ENCODE results near the gene TMPRSS7. TPM values are rescaled to one million over a fixed set of nuclear protein-coding genes. Genes with fewer than 3 reads are reported as not detected.

Gene TMPRSS7
- total RNA-seq, 4 donors from 2014 or later = not detected

DNA sequence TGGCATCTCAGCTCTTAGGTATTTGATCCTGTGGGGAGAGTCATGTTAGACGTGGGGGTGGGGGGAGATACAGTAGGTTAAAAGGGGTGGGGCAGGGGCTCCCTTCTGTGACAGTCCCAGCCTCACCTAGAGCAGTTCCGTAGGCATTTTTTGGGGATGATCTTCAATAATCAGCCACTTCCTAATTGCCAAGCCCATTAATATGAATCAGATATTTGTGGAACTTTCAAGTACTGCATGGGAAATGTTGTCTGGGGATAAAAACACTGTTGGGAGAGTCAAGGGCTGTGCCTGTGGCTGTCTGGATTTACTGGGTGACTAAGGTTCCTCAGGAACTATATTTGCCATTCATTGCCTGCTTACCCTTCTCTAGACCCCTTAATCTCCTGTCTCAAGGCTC, 61.2 kb downstream of the TMPRSS7 start:
- intact Hi-C loops (cut with DNase I; ENCODE audit: low total_unique reads) = no loop called here
- TF ChIP-seq EP300 (IDR thresholded peaks at IDR 0.05; ENCODE audit: low read depth) (no peak), POLR2A (IDR thresholded peaks at IDR 0.05) (no peak)
- TF ChIP-seq, protein P1, sequence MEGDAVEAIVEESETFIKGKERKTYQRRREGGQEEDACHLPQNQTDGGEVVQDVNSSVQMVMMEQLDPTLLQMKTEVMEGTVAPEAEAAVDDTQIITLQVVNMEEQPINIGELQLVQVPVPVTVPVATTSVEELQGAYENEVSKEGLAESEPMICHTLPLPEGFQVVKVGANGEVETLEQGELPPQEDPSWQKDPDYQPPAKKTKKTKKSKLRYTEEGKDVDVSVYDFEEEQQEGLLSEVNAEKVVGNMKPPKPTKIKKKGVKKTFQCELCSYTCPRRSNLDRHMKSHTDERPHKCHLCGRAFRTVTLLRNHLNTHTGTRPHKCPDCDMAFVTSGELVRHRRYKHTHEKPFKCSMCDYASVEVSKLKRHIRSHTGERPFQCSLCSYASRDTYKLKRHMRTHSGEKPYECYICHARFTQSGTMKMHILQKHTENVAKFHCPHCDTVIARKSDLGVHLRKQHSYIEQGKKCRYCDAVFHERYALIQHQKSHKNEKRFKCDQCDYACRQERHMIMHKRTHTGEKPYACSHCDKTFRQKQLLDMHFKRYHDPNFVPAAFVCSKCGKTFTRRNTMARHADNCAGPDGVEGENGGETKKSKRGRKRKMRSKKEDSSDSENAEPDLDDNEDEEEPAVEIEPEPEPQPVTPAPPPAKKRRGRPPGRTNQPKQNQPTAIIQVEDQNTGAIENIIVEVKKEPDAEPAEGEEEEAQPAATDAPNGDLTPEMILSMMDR (IDR thresholded peaks at IDR 0.05) = no peak
- Histone ChIP-seq H3K27me3 (no peaks in the 10 kb centered on the region), H3K4me3 (no peak overlapping the region), H3K36me3 (no peaks in the 10 kb centered on the region), H3K4me1 (peaks cover 0 to 51% (median 24%) of the 10 kb centered on the region in 4 donors), H3K9me3 (no peaks in the 10 kb centered on the region), H3K27ac (peak overlapping the region in 2 of 4 donors; percentile 12 to 13)
- no peak for DNase-seq
- in situ Hi-C loops (cut with MboI; ENCODE audit: low pct_ligation_motif_present in 1 of 4, low pct_unique_long_range_greater_than_20kb in 1 of 4, low sequenced_read_pairs in 3 of 4) = no loop called here
- 34 to 55% methylated on average over 2 of the region's 2 CpGs for WGBS, 2 donors (ENCODE audit: low coverage in 1 of 2)

DNA sequence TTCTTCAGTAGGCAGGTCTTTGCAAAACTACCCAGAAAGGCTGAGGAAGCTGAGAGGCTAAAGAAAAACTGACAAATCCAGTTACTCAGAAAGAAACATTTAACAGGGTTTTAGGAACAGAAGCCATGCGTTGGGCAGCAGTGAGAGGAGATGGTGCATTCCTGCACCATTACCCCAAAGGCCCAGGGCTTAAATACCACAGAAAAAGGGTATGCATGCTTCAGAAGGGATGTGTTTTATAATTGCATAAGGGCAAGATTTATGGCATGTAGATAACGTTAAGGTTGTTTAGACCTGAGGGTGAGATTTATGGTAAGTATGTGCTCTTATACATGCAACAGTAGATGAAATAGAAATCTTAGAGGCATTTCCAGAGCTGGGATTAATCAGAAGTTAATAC, 61.6 kb downstream of the TMPRSS7 start:
- H3K9me3 ChIP-seq = no peaks in the 10 kb centered on the region
- H3K27ac ChIP-seq = peak overlapping the region in 2 of 4 donors; percentile 12 to 13
- no peak for DNase-seq
- in situ Hi-C loops (cut with MboI; ENCODE audit: low pct_ligation_motif_present in 1 of 4, low pct_unique_long_range_greater_than_20kb in 1 of 4, low sequenced_read_pairs in 3 of 4) = no loop called here
- TF ChIP-seq POLR2AphosphoS5 (IDR thresholded peaks at IDR 0.05) (no peak), EP300 (IDR thresholded peaks at IDR 0.05; ENCODE audit: low read depth) (no peak), POLR2A (IDR thresholded peaks at IDR 0.05) (no peak)
- TF ChIP-seq, protein P1 (IDR thresholded peaks at IDR 0.05) = no peak
- H3K4me3 ChIP-seq = no peak overlapping the region
- H3K27me3 ChIP-seq = no peaks in the 10 kb centered on the region
- intact Hi-C loops (cut with DNase I; ENCODE audit: low total_unique reads) = no loop called here
- no peaks in the 10 kb centered on the region for H3K36me3 ChIP-seq
- WGBS, 2 donors (ENCODE audit: low coverage in 1 of 2) = 37 to 38% methylated on average over 2 of the region's 2 CpGs
- H3K4me1 ChIP-seq = peaks cover 0 to 47% (median 20%) of the 10 kb centered on the region in 4 donors

DNA sequence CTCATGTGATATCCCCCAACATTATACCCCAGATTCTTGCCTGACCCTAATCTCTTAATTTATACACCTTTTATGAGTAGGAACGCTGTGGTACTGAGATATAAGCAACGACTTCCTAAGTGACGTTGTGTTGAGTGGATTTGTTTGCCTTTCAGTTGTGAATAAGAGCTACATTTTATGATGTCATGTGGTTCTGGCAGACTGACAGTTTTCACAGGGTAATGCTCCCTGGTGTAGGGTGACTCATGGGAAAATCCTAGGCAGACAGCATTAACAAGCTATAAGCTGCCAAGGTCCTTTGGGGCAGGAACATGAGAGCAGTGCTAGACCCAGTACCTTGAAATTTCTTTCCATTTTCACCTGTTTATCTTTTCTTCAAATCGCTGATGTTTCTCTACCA, 62.8 kb downstream of the TMPRSS7 start:
- Histone ChIP-seq H3K27me3 (no peaks in the 10 kb centered on the region), H3K27ac (peak overlapping the region; percentile 13 to 39 (median 32)), H3K36me3 (no peaks in the 10 kb centered on the region), H3K4me1 (peaks cover 0 to 36% (median 14%) of the 10 kb centered on the region in 4 donors), H3K9me3 (no peaks in the 10 kb centered on the region), H3K4me3 (no peak overlapping the region)
- in situ Hi-C loops (cut with MboI; ENCODE audit: low pct_ligation_motif_present in 1 of 4, low pct_unique_long_range_greater_than_20kb in 1 of 4, low sequenced_read_pairs in 3 of 4) (no loop called here), intact Hi-C loops (cut with DNase I; ENCODE audit: low total_unique reads) (no loop called here)
- peak; percentile 71 for DNase-seq
- 15 to 33% methylated on average over 2 to 4 of the region's 4 CpGs for WGBS, 2 donors (ENCODE audit: low coverage in 1 of 2)
- TF ChIP-seq POLR2AphosphoS5 (IDR thresholded peaks at IDR 0.05) (peak in 2 of 3 donors; percentile 60 to 62), POLR2A (IDR thresholded peaks at IDR 0.05) (no peak), EP300 (IDR thresholded peaks at IDR 0.05; ENCODE audit: low read depth) (no peak)
- TF ChIP-seq, protein P1 (IDR thresholded peaks at IDR 0.05) = no peak

DNA sequence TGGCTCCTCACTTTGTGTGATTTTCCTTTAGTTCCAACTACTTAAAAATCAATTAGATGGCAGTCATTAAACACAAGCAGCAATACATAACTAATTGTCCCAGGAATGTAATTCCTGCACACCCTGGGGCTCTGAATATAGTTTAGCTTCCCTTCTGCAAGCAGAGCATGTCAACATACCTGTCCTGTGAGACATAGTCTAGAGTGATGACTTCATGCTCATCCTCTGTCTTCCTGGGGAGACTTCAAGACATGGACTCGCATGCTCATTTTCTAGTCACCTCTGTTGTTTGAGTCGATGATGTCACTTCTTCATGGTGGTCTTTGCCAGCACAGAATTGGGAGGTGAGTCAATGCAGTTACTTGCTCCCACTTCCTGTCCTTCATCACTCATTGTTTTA, 67.4 kb downstream of the TMPRSS7 start:
- Histone ChIP-seq H3K36me3 (no peaks in the 10 kb centered on the region), H3K4me3 (no peak overlapping the region), H3K27me3 (no peaks in the 10 kb centered on the region), H3K27ac (no peak overlapping the region), H3K4me1 (peaks cover 0 to 11% (median 7%) of the 10 kb centered on the region in 4 donors), H3K9me3 (no peaks in the 10 kb centered on the region)
- in situ Hi-C loops (cut with MboI; ENCODE audit: low pct_ligation_motif_present in 1 of 4, low pct_unique_long_range_greater_than_20kb in 1 of 4, low sequenced_read_pairs in 3 of 4) = loop anchor here in 2 of 4 donors (25.0 kb wide), 3 partner anchors 185 to 885 kb away; partner anchors contain the start of genes CD200R1 (in 1 of the 2), GTPBP8 (in 1 of the 2) and SLC9C1 (in 1 of the 2)
- intact Hi-C loops (cut with DNase I; ENCODE audit: low total_unique reads) = no loop called here
- DNase-seq = no peak
- 95% methylated on average over 2 of the region's 2 CpGs; no CpG with 5 or more reads in 1 of the 2 donors for WGBS, 2 donors (ENCODE audit: low coverage in 1 of 2)
- TF ChIP-seq, protein P1 (IDR thresholded peaks at IDR 0.05) = no peak
- no peak for TF ChIP-seq POLR2AphosphoS5 (IDR thresholded peaks at IDR 0.05)
- TF ChIP-seq EP300 (IDR thresholded peaks at IDR 0.05; ENCODE audit: low read depth) = no peak
- no peak for TF ChIP-seq POLR2A (IDR thresholded peaks at IDR 0.05)

Data from transverse colon (tissue), 4 donors.